Endothelial cell of umbilical vein (primary cell): ENCODE results near the gene C1QTNF2. TPM values are rescaled to one million over a fixed set of nuclear protein-coding genes. Genes with fewer than 3 reads are reported as not detected.

Source experiments
- BruUV-seq: library from RNA; stranded (reverse); fragments of 400-500 nt; replicated peaks from 2 replicates; lab custom pipeline; 2021; lab: Mats Ljungman, UMichigan
- CTCF ChIA-PET: fragments of 300-600, 350-600 bp; sonication (Branson Sonifier 250); formaldehyde crosslinking; loops from one replicate; lab custom pipeline; 2021; ENCODE audit warnings: antibody characterized with exemption, inconsistent platforms; lab: Charles Lee
- POLR2A ChIA-PET: fragments of 300-600, 350-600 bp; sonication (Branson Sonifier 250); formaldehyde crosslinking; loops from one replicate; lab custom pipeline; 2021; ENCODE audit warnings: antibody characterized with exemption, inconsistent platforms; lab: Charles Lee
- DNase-seq: peaks from one replicate; pipeline ENCODE4 v3.0.0-alpha.2; 2011; ENCODE audit warnings: low read depth, low spot score
- FAIRE-seq: peaks from 2 replicates; lab custom pipeline; 2011; peaks lifted over from hg19 to GRCh38; lab: Jason Lieb, UNC
- H2AFZ ChIP-seq: 2 replicates; pipeline ENCODE4 v1.6.0; 2012; ENCODE audit warnings: low read depth, low read length, control low read depth, inconsistent platforms
- H3K27ac ChIP-seq: 2 replicates; pipeline ENCODE4 v1.5.1; 2011; ENCODE audit warnings: low read depth, mild to moderate bottlenecking, control low read depth, low read length, moderate library complexity; ENCODE audit not compliant: insufficient read depth
- H3K27me3 ChIP-seq, 2 experiments: 2 replicates each; pipeline versions ENCODE4 v1.6.0 to v1.6.1; 2011; ENCODE audit warnings: low read length in 2 of 2, mixed read lengths in 1 of 2; ENCODE audit not compliant: control insufficient read depth in 2 of 2, insufficient read depth in 2 of 2
- H3K36me3 ChIP-seq, 2 experiments: 2 replicates in 1 of 2; 3 replicates in 1 of 2; pipeline ENCODE4 v1.5.1; 2011; ENCODE audit warnings: low read length in 2 of 2, mild to moderate bottlenecking in 1 of 2, moderate library complexity in 1 of 2; ENCODE audit not compliant: control insufficient read depth in 2 of 2, insufficient read depth in 2 of 2; ENCODE audit errors: extremely low read depth in 1 of 2
- H3K4me1 ChIP-seq: 3 replicates; pipeline ENCODE4 v1.5.1; 2011; ENCODE audit warnings: mild to moderate bottlenecking, low read length; ENCODE audit not compliant: control insufficient read depth, insufficient read depth; ENCODE audit errors: extremely low read depth
- H3K4me2 ChIP-seq: 2 replicates; pipeline ENCODE4 v1.6.1; 2011; ENCODE audit warnings: low read length, control low read depth, mixed read lengths; ENCODE audit not compliant: insufficient read depth
- H3K4me3 ChIP-seq, 3 experiments: fragments of 200-600 bp in 1 of 3; sonication (generic), shearing (Covaris generic) in 1 of 3; replicated peaks in 1 of 3; 2 replicates each; pipeline ENCODE4 v1.5.1; 2011 to 2016; ENCODE audit warnings: control low read depth in 3 of 3, low read length in 3 of 3, mild to moderate bottlenecking in 2 of 3, inconsistent platforms in 1 of 3, low read depth in 1 of 3, moderate library complexity in 1 of 3; ENCODE audit not compliant: insufficient read depth in 1 of 3
- H3K79me2 ChIP-seq: 2 replicates; pipeline ENCODE4 v1.6.0; 2012; ENCODE audit warnings: low read length, inconsistent platforms; ENCODE audit not compliant: control insufficient read depth, insufficient read depth
- H3K9ac ChIP-seq: replicated peaks from 2 replicates; pipeline ENCODE3; 2011; ENCODE audit warnings: low read length, control low read depth; ENCODE audit not compliant: insufficient read depth; ENCODE audit errors: extremely low read depth
- H3K9me1 ChIP-seq: replicated peaks from 3 replicates; pipeline ENCODE4 v1.6.0; 2011; ENCODE audit warnings: mild to moderate bottlenecking, low read length; ENCODE audit not compliant: control insufficient read depth, insufficient read depth; ENCODE audit errors: extremely low read depth
- H3K9me3 ChIP-seq: replicated peaks from 2 replicates; pipeline ENCODE4 v1.5.1; 2012; ENCODE audit warnings: low read length, inconsistent platforms; ENCODE audit not compliant: control insufficient read depth, insufficient read depth
- H4K20me1 ChIP-seq: replicated peaks from 2 replicates; pipeline ENCODE3; 2011; ENCODE audit warnings: mild to moderate bottlenecking, low read length; ENCODE audit not compliant: control insufficient read depth, insufficient read depth; ENCODE audit errors: extremely low read depth
- EZH2 ChIP-seq: IDR thresholded peaks from 2 replicates; pipeline ENCODE4 v1.6.1; 2012; ENCODE audit warnings: borderline replicate concordance, low read depth, mild to moderate bottlenecking, moderate library complexity, low read length, inconsistent platforms; ENCODE audit not compliant: severe bottlenecking
- FOS ChIP-seq: IDR thresholded peaks from 2 replicates; pipeline ENCODE4 v1.6.1; 2011; ENCODE audit warnings: mild to moderate bottlenecking, low read length, moderate library complexity, borderline replicate concordance; ENCODE audit not compliant: insufficient read depth
- GATA2 ChIP-seq: IDR thresholded peaks from 2 replicates; pipeline ENCODE4 v1.7.0; 2011; ENCODE audit warnings: low read depth, mild to moderate bottlenecking, moderate library complexity, mixed read lengths, low read length; ENCODE audit not compliant: insufficient read length, insufficient read depth
- JUN ChIP-seq: IDR thresholded peaks from 2 replicates; pipeline ENCODE4 v1.6.1; 2011; ENCODE audit warnings: borderline replicate concordance, low read depth; ENCODE audit not compliant: insufficient read length, insufficient read depth
- MAX ChIP-seq: IDR thresholded peaks from 2 replicates; pipeline ENCODE4 v1.6.1; 2011; ENCODE audit not compliant: insufficient read depth, insufficient read length
- MYC ChIP-seq: IDR thresholded peaks from one replicate; pipeline ENCODE4 v1.6.1; 2011; ENCODE audit warnings: mild to moderate bottlenecking, low read depth, low read length
- POLR2A ChIP-seq: IDR thresholded peaks from 2 replicates; pipeline ENCODE4 v1.6.1; 2012; ENCODE audit warnings: low read depth, mild to moderate bottlenecking, control low read depth, low read length
- POLR2AphosphoS5 ChIP-seq: IDR thresholded peaks from 2 replicates; pipeline ENCODE4 v1.6.1; 2012; ENCODE audit warnings: low read depth, mild to moderate bottlenecking, control low read depth, low read length, moderate library complexity; ENCODE audit not compliant: insufficient read depth
- dilution Hi-C: fragments of 300-500 bp; cut with MboI; formaldehyde crosslinking; loops from one replicate; pipeline ENCODE4 v1.15.0; 2019; ENCODE audit warnings: low sequenced_read_pairs; ENCODE audit not compliant: extremely low pct_ligation_motif_present
- intact Hi-C: fragments of 100-400 bp; cut with micrococcal nuclease; formaldehyde crosslinking; loops from one replicate; pipeline ENCODE4 v1.10.0; 2022
- polyA plus RNA-seq, 4 experiments: library from polyadenylated mRNA; depleted of rRNA in 3 of 4; stranded (reverse) in 3 of 4; unstranded in 1 of 4; fragments of >200 nt; gene quantifications; 2 replicates each; pipeline versions ENCODE4 v1.2.1 to v1.2.3, GENCODE V29; 2011 to 2012; ENCODE audit warnings: missing spikeins in 1 of 4
- total RNA-seq: library from RNA; stranded (reverse); gene quantifications from 2 replicates; pipeline ENCODE4 v1.2.3, GENCODE V29; 2021
- TF ChIP-seq, protein P1 (sequence below), 2 donors: IDR thresholded peaks; 1 replicate in 1 of 2; 2 replicates in 1 of 2; pipeline ENCODE4 v1.5.1; 2011; ENCODE audit warnings: low read length in 2 of 2, mild to moderate bottlenecking in 2 of 2, moderate library complexity in 2 of 2, control low read depth in 1 of 2, inconsistent platforms in 1 of 2, low read depth in 1 of 2; ENCODE audit not compliant: insufficient read depth in 1 of 2; ENCODE audit errors: extremely low read depth in 1 of 2

The C1QTNF2 gene
- total and polyA plus RNA-seq, 2 donors (not counting 3 experiments of a cell fraction or from before 2014, with no cell fraction given), result 0.52 to 0.53 TPM

DNA sequence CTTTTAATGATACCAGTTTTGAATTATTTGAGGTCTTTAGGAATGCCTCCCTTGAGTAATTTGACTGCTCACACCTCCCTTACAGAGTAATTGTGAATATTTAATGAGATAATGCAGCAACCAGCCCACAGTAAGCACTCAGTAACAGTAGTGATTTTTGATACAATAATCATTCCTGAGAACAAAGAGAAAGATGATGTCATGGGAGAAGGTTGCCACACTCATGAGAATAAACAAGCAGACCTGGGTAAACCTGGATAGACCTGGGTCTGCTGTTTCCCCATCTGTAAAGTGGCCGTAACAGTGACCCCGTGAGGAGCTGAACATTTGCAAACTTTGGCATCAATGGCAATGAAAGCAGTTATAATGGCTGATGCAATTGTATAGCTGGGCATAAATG, 4.2 kb downstream of the C1QTNF2 start:
- Histone ChIP-seq H3K79me2 (no peaks in the 10 kb centered on the region), H3K4me3 (no peak overlapping the region), H3K27me3 (peaks cover 21 to 23% of the 10 kb centered on the region in 2 experiments), H3K9ac (no peak overlapping the region), H3K4me1 (peaks cover 7% of the 10 kb centered on the region), H3K9me3 (no peaks in the 10 kb centered on the region), H3K36me3 (no peaks in the 10 kb centered on the region), H3K4me2 (no peak overlapping the region), H3K9me1 (no peaks in the 10 kb centered on the region), H4K20me1 (no peaks in the 10 kb centered on the region), H3K27ac (no peak overlapping the region), H2AFZ (no peak overlapping the region)
- ChIA-PET CTCF (no interaction called here), POLR2A (no interaction called here)
- no peak for TF ChIP-seq JUN
- TF ChIP-seq EZH2, result no peak
- TF ChIP-seq MYC, result no peak
- TF ChIP-seq FOS, result no peak
- TF ChIP-seq POLR2AphosphoS5, result no peak
- no peak for TF ChIP-seq GATA2
- TF ChIP-seq POLR2A, result no peak
- TF ChIP-seq MAX, result no peak
- TF ChIP-seq, protein P1, sequence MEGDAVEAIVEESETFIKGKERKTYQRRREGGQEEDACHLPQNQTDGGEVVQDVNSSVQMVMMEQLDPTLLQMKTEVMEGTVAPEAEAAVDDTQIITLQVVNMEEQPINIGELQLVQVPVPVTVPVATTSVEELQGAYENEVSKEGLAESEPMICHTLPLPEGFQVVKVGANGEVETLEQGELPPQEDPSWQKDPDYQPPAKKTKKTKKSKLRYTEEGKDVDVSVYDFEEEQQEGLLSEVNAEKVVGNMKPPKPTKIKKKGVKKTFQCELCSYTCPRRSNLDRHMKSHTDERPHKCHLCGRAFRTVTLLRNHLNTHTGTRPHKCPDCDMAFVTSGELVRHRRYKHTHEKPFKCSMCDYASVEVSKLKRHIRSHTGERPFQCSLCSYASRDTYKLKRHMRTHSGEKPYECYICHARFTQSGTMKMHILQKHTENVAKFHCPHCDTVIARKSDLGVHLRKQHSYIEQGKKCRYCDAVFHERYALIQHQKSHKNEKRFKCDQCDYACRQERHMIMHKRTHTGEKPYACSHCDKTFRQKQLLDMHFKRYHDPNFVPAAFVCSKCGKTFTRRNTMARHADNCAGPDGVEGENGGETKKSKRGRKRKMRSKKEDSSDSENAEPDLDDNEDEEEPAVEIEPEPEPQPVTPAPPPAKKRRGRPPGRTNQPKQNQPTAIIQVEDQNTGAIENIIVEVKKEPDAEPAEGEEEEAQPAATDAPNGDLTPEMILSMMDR (IDR thresholded peaks at IDR 0.05; ENCODE audit: extremely low read depth in 1 of 2, insufficient read depth in 1 of 2, low read depth in 1 of 2, low read length in 2 of 2), result no peak
- intact Hi-C loops (no loop called here), dilution Hi-C loops (no loop called here)
- FAIRE-seq (no peak), DNase-seq (no peak)
- no TSS peak for BruUV-seq
